Measurements from ENCODE around the gene CXCL1.

Gene CXCL1

GRCh38 chr4:73902817-73903547 lies 33.8 kb downstream of the CXCL1 start:
- Mint-ChIP-seq H3K36me3 (ENCODE audit: low read depth) (no peaks in the 10 kb centered on the region), H3K9me3 (no peaks in the 10 kb centered on the region), H3K27ac (no peak overlapping the region), H3K27me3 (ENCODE audit: low read depth) (no peaks in the 10 kb centered on the region), H3K4me3 (no peak overlapping the region), H3K4me1 (ENCODE audit: low read depth) (no peaks in the 10 kb centered on the region)
- no peak for DNase-seq (ENCODE audit: low spot score)

- H3K27ac Mint-ChIP-seq, result no peak overlapping the region
- H3K9me3 Mint-ChIP-seq, result no peaks in the 10 kb centered on the region
- DNase-seq (ENCODE audit: low spot score), result no peak
- H3K27me3 Mint-ChIP-seq (ENCODE audit: low read depth), result no peaks in the 10 kb centered on the region
- no peaks in the 10 kb centered on the region for H3K36me3 Mint-ChIP-seq (ENCODE audit: low read depth)
- H3K4me1 Mint-ChIP-seq (ENCODE audit: low read depth), result no peaks in the 10 kb centered on the region
- H3K4me3 Mint-ChIP-seq, result no peak overlapping the region
Measured at GRCh38 chr4:73904491-73904890, 35.3 kb downstream of the CXCL1 start.

- H3K9me3 Mint-ChIP-seq, result no peaks in the 10 kb centered on the region
- H3K27ac Mint-ChIP-seq, result no peak overlapping the region
- no peaks in the 10 kb centered on the region for H3K27me3 Mint-ChIP-seq (ENCODE audit: low read depth)
- no peaks in the 10 kb centered on the region for H3K4me1 Mint-ChIP-seq (ENCODE audit: low read depth)
- no peak overlapping the region for H3K4me3 Mint-ChIP-seq
- DNase-seq (ENCODE audit: low spot score), result no peak
- no peaks in the 10 kb centered on the region for H3K36me3 Mint-ChIP-seq (ENCODE audit: low read depth)
Measured at GRCh38 chr4:73908965-73909364, 39.8 kb downstream of the CXCL1 start.

GRCh38 chr4:73911746-73912145 lies 42.6 kb downstream of the CXCL1 start:
- Mint-ChIP-seq H3K27me3 (ENCODE audit: low read depth) (no peaks in the 10 kb centered on the region), H3K4me1 (ENCODE audit: low read depth) (no peaks in the 10 kb centered on the region), H3K9me3 (no peaks in the 10 kb centered on the region), H3K4me3 (no peak overlapping the region), H3K36me3 (ENCODE audit: low read depth) (no peaks in the 10 kb centered on the region), H3K27ac (no peak overlapping the region)
- DNase-seq (ENCODE audit: low spot score), result no peak

GRCh38 chr4:73912191-73912590 lies 43.0 kb downstream of the CXCL1 start:
- Mint-ChIP-seq H3K4me3 (no peak overlapping the region), H3K36me3 (ENCODE audit: low read depth) (no peaks in the 10 kb centered on the region), H3K9me3 (no peaks in the 10 kb centered on the region), H3K27ac (no peak overlapping the region), H3K27me3 (ENCODE audit: low read depth) (no peaks in the 10 kb centered on the region), H3K4me1 (ENCODE audit: low read depth) (no peaks in the 10 kb centered on the region)
- no peak for DNase-seq (ENCODE audit: low spot score)

GRCh38 chr4:73914071-73914470 lies 44.9 kb downstream of the CXCL1 start:
- no peak overlapping the region for H3K27ac Mint-ChIP-seq
- DNase-seq (ENCODE audit: low spot score), result no peak
- H3K27me3 Mint-ChIP-seq (ENCODE audit: low read depth), result no peaks in the 10 kb centered on the region
- no peaks in the 10 kb centered on the region for H3K9me3 Mint-ChIP-seq
- no peaks in the 10 kb centered on the region for H3K36me3 Mint-ChIP-seq (ENCODE audit: low read depth)
- H3K4me1 Mint-ChIP-seq (ENCODE audit: low read depth), result no peaks in the 10 kb centered on the region
- H3K4me3 Mint-ChIP-seq, result no peak overlapping the region

GRCh38 chr4:73916172-73916925 lies 47.2 kb downstream of the CXCL1 start:
- Mint-ChIP-seq H3K4me1 (ENCODE audit: low read depth) (no peaks in the 10 kb centered on the region), H3K27me3 (ENCODE audit: low read depth) (no peaks in the 10 kb centered on the region), H3K4me3 (no peak overlapping the region), H3K9me3 (no peaks in the 10 kb centered on the region), H3K27ac (no peak overlapping the region), H3K36me3 (ENCODE audit: low read depth) (no peaks in the 10 kb centered on the region)
- DNase-seq (ENCODE audit: low spot score), result no peak

- H3K9me3 Mint-ChIP-seq, result no peaks in the 10 kb centered on the region
- no peak overlapping the region for H3K4me3 Mint-ChIP-seq
- no peaks in the 10 kb centered on the region for H3K4me1 Mint-ChIP-seq (ENCODE audit: low read depth)
- DNase-seq (ENCODE audit: low spot score), result no peak
- H3K27ac Mint-ChIP-seq, result no peak overlapping the region
- no peaks in the 10 kb centered on the region for H3K36me3 Mint-ChIP-seq (ENCODE audit: low read depth)
- H3K27me3 Mint-ChIP-seq (ENCODE audit: low read depth), result no peaks in the 10 kb centered on the region
Measured at GRCh38 chr4:73917081-73917501, 47.9 kb downstream of the CXCL1 start.

GRCh38 chr4:73918058-73918457 lies 48.9 kb downstream of the CXCL1 start:
- Mint-ChIP-seq H3K27me3 (ENCODE audit: low read depth) (no peaks in the 10 kb centered on the region), H3K36me3 (ENCODE audit: low read depth) (no peaks in the 10 kb centered on the region), H3K27ac (no peak overlapping the region), H3K9me3 (no peaks in the 10 kb centered on the region), H3K4me1 (ENCODE audit: low read depth) (no peaks in the 10 kb centered on the region), H3K4me3 (no peak overlapping the region)
- DNase-seq (ENCODE audit: low spot score), result no peak

GRCh38 chr4:73919691-73920090 lies 50.5 kb downstream of the CXCL1 start:
- H3K4me3 Mint-ChIP-seq, result no peak overlapping the region
- H3K36me3 Mint-ChIP-seq (ENCODE audit: low read depth), result no peaks in the 10 kb centered on the region
- no peak overlapping the region for H3K27ac Mint-ChIP-seq
- DNase-seq (ENCODE audit: low spot score), result no peak
- H3K27me3 Mint-ChIP-seq (ENCODE audit: low read depth), result no peaks in the 10 kb centered on the region
- no peaks in the 10 kb centered on the region for H3K4me1 Mint-ChIP-seq (ENCODE audit: low read depth)
- H3K9me3 Mint-ChIP-seq, result no peaks in the 10 kb centered on the region
